NCI-H69 (cell line): Measurements from ENCODE around the gene MYBPC2.
A peak's percentile ranks its signal among the peaks of the same experiment; 100 is the strongest.

Experiments used
- DNase-seq: peaks from one replicate; lab custom pipeline; 2025; lab: John Stamatoyannopoulos, UW

MYBPC2 gene

GRCh38 chr19:50500753-50501151, 68.1 kb downstream of the MYBPC2 start:
- DNase-seq, result no peak

- no peak for DNase-seq
Observed at GRCh38 chr19:50501186-50501567, 68.5 kb downstream of the MYBPC2 start.

GRCh38 chr19:50501568-50502475, 69.1 kb downstream of the MYBPC2 start:
- no peak for DNase-seq

GRCh38 chr19:50505856-50506611, 73.3 kb downstream of the MYBPC2 start:
- no peak for DNase-seq

- no peak for DNase-seq
Observed at GRCh38 chr19:50506700-50507099, 74.0 kb downstream of the MYBPC2 start.

- DNase-seq, result no peak
Observed at GRCh38 chr19:50507376-50507775, 74.7 kb downstream of the MYBPC2 start.

- DNase-seq, result no peak
Observed at GRCh38 chr19:50508843-50509190, 76.1 kb downstream of the MYBPC2 start.

- no peak for DNase-seq
Observed at GRCh38 chr19:50509366-50509765, 76.7 kb downstream of the MYBPC2 start.

GRCh38 chr19:50510121-50510670, 77.5 kb downstream of the MYBPC2 start:
- DNase-seq, result no peak

GRCh38 chr19:50510700-50511068, 78.0 kb downstream of the MYBPC2 start:
- peak; percentile 96 for DNase-seq

- peak; percentile 100 for DNase-seq
Observed at GRCh38 chr19:50511069-50511822, 78.6 kb downstream of the MYBPC2 start, which contains the start of gene JOSD2. Gene JOSD2, minus strand, starts transcription at chr19:50511191. Its CDS starts 760 bp downstream, at chr19:50510431.

- no peak for DNase-seq
Observed at GRCh38 chr19:50512112-50512998, 79.7 kb downstream of the MYBPC2 start.

- DNase-seq, result no peak
Observed at GRCh38 chr19:50512999-50513745, 80.5 kb downstream of the MYBPC2 start.

GRCh38 chr19:50513746-50514345, 81.2 kb downstream of the MYBPC2 start, which contains the start of gene ASPDH:
Gene ASPDH, minus strand, starts transcription at chr19:50513913. Its CDS starts 90 bp downstream, at chr19:50513823.
- no peak for DNase-seq

GRCh38 chr19:50514346-50515167, 81.9 kb downstream of the MYBPC2 start:
- peak; percentile 81 for DNase-seq

- no peak for DNase-seq
Observed at GRCh38 chr19:50515168-50515561, 82.5 kb downstream of the MYBPC2 start.
